Measurements from ENCODE around the gene HOMER3.
"Not testable (repeated sequence)": the region's sequence is repeated elsewhere in the genome, so short reads cannot be mapped to it uniquely, and the experiment has no call there.

HOMER3 gene

GRCh38 chr19:18922228-18922985 lies 18.6 kb downstream of the HOMER3 start:
- no peak for DNase-seq (ENCODE audit: low spot score)

GRCh38 chr19:18921593-18921992 lies 19.4 kb downstream of the HOMER3 start:
- no peak for DNase-seq (ENCODE audit: low spot score)

GRCh38 chr19:18920400-18920799 lies 20.6 kb downstream of the HOMER3 start:
- DNase-seq (ENCODE audit: low spot score) = no peak

DNA sequence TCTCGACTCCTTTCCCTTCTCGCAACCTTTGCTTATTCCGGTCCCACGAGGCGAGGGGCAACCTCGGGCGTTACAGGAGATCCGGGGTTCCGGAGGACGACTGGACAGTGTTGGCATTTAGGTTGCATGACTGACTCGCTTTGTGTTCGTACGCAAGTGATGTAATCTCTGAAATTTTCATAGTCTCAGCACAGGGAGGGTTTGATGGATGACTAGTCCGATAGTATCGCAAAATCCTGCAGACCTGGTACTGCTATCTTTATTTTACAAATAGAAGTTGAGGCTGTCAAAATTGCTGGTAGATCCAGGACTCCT lies 21.2 kb downstream of the HOMER3 start:
- no peak for DNase-seq (ENCODE audit: low spot score)

GRCh38 chr19:18919086-18919899 lies 21.7 kb downstream of the HOMER3 start, which contains the start of the genes COPE and DDX49:
TSS of gene COPE (minus strand) at chr19:18919387. CDS start at chr19:18919348, 39 bp downstream.
TSS of gene DDX49 (plus strand) at chr19:18919715. CDS start at chr19:18919742, 27 bp downstream.
- DNase-seq (ENCODE audit: low spot score) = peak; percentile 100

- DNase-seq (ENCODE audit: low spot score) = not testable (repeated sequence)
Measured at GRCh38 chr19:18917593-18917992, 23.4 kb downstream of the HOMER3 start.

DNA sequence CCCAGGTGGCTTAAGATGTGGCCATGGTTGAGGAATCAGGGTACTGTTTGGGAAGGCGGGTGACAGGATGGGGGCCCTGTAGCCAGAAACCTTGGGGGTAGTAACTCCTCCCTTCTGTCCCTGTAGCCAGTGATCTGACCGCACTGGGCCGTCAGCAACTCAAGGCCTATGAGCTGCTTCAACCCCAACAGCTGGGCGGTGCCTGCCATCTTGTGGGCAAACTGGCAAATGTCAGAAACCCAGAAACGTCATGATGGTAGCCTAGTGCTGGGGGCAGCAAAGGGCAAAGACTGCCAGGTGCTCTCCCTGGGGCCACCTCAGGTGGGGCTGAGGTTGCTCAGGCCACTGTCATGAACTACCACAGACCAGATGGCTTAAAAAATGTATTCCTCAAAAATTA lies 25.4 kb downstream of the HOMER3 start:
- peak; percentile 43 for DNase-seq (ENCODE audit: low spot score)

DNA sequence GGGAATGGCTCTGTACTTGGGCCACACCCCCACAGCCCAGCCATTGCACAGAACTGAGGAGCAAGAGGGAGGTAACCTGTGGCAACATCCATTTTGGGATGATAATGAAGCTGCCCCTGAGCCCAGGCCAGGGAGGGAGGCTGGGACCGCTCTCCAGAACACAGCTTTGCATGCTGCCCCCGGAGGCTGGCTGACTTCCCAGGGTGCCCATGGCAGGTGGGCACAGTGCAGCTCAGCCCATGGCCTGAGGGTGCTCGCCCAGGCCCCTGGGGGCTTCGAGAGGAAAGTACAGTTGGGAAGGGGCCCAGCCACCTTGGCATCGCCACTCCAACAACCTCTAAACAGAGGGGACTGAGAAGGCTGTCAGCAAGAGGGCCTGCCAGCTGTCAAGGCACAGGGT lies 27.6 kb downstream of the HOMER3 start:
- DNase-seq (ENCODE audit: low spot score) = no peak

GRCh38 chr19:18912933-18913332 lies 28.1 kb downstream of the HOMER3 start:
- no peak for DNase-seq (ENCODE audit: low spot score)

DNA sequence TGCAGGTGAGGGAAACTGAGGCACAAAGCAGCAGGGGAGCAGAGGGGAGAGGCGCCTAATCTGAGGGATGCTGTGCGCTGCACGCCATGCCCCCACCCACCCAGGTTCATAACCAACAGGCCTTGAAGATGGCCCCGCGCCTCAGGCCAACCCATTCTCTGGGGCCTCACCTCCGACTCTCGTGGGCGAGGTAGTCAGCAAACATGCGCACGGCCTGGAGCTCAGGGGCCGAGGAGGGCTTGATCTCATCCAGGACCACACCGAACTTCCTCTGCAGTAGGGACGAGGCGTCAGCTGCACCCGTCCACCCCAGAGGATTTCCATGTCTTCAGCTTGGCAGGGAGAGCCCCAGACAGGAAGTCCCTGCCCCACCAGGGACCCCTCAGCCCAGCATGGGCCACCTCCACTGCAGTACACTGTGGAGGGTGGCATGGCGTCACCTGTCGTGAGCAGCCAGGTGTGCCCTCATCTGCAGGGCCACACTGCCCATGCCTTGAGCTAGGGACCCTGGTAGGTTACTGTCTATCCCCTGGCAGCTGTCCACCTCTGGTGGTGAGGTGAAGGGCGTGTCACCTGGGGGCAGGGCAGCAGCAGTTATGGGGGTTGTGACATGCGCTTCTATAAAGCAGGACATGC lies 30.1 kb downstream of the HOMER3 start:
- no peak for DNase-seq (ENCODE audit: low spot score)

DNA sequence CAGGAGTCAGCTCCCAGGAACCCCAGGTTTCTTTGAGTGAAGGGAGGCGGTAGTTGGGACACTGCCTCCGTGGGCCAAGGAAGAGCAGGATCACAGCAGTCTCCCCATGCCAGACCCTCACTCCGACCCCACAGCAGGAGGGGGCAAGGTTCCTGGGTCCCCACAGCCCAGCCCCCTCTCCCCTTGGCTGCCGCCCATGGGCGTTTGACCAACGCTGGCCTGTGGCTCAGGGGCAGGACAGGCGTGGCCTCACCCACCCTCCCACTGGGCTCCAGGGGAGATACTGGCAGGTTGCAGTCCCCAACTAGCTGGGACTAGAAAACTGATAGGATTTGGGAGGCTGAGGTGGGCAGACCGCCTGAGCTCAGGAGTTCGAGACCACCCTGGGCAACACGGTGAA lies 31.0 kb downstream of the HOMER3 start:
- DNase-seq (ENCODE audit: low spot score) = no peak

DNA sequence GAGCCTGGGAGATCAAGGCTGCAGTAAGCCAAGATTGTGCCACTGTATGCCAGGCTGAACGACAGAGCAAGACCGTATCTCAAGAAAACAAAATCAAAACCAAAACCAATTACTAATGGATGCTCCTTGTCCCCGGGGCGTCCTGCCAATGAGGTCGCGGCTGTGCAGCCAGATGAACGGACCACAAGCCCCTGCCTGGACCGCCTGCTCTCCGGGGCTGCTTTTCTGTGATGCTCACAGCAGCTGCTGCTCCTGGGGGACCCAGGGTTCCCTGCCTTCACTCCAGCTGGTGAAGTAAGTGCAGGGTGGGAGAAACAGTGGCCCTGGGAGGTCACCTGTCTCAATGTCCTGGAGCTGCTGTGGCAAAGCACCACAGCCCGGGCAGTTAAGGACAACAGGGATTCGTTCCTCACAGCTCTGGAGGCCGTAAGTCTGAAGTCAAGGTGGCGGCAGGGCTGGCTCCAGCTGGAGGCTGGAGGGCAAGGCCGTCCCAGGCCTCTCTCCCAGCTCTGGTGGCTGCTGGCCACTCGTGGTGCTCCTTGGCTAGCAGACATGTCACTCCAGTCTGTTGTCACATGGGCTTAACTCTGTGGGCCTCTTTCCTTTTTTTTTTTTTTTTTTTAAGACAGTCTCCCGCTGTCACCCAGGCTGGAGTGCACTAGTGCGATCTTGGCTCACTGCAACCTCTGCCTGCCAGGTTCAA lies 31.9 kb downstream of the HOMER3 start:
- no peak for DNase-seq (ENCODE audit: low spot score)

GRCh38 chr19:18906605-18907519 lies 34.2 kb downstream of the HOMER3 start:
- DNase-seq (ENCODE audit: low spot score) = no peak

- no peak for DNase-seq (ENCODE audit: low spot score)
Measured at GRCh38 chr19:18905513-18906236, 35.3 kb downstream of the HOMER3 start.

DNA sequence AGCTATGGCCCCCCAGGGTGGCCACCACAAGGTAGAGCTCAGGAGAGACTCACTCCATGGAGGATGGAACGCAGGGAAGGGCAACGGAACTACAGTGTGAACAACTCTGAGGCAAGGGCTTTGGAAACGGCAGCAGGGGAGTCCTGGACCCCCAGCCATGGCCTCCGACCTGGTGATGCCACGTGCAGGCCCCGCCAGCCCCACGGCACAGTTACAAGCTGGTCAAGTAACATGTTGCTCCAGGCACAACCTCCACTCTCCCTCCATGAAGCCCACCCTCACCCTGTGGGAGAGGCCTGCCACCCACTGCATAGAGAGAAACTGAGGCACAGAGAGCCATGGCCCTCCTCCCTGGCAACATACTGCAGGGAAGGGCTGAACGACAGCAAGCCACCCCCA lies 36.0 kb downstream of the HOMER3 start:
- DNase-seq (ENCODE audit: low spot score) = no peak

- no peak for DNase-seq (ENCODE audit: low spot score)
Measured at GRCh38 chr19:18904334-18905057, 36.5 kb downstream of the HOMER3 start.

GRCh38 chr19:18903156-18904037 lies 37.6 kb downstream of the HOMER3 start:
- no peak for DNase-seq (ENCODE audit: low spot score)

GRCh38 chr19:18902519-18902918 lies 38.5 kb downstream of the HOMER3 start:
- DNase-seq (ENCODE audit: low spot score) = not testable (repeated sequence)

DNA sequence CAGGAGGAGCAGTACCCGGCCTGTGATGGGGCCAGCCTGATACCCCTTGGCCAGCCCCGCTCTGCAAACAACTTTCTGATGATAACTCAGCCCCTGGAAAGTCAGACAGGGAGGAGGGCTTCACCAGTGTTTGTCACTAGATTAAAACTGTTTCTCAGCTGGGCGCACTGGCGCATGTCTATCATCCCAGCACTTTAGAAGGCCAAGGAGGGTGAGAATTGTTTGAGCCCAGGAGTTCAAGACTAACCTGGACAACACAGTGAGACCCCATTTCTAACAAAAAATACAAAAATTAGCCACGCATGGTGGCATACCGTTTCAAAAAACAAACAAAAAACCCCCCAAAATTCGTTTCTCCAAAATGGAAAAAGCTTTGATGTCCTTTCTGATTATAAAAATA lies 39.5 kb downstream of the HOMER3 start:
- DNase-seq (ENCODE audit: low spot score) = no peak

All from SW480 (cell line).